HG03039 (cell line): ENCODE data around the gene CACNA2D2.

Experiments
- ATAC-seq: cut with Tn5 transposase; IDR thresholded peaks from one replicate; pipeline ENCODE4 v1.9.1; 2021; ENCODE audit warnings: mild to moderate bottlenecking, moderate library complexity; ENCODE audit not compliant: unreplicated experiment

The CACNA2D2 gene

GRCh38 chr3:50503504-50504342 is at the start of gene CACNA2D2:
CACNA2D2 (minus strand) TSS chr3:50503634; CDS start chr3:50503423, 211 bp downstream.
- ATAC-seq, result no peak

GRCh38 chr3:50552598-50552997 is 49.2 kb upstream of the CACNA2D2 start:
- no peak for ATAC-seq

- no peak for ATAC-seq
Observed at GRCh38 chr3:50551681-50552435, 48.4 kb upstream of the CACNA2D2 start.

- no peak for ATAC-seq
Observed at GRCh38 chr3:50551054-50551659, 47.7 kb upstream of the CACNA2D2 start.

GRCh38 chr3:50550079-50550736 is 46.8 kb upstream of the CACNA2D2 start:
- ATAC-seq, result no peak

GRCh38 chr3:50549226-50549625 is 45.8 kb upstream of the CACNA2D2 start:
- no peak for ATAC-seq

- no peak for ATAC-seq
Observed at GRCh38 chr3:50545781-50546180, 42.3 kb upstream of the CACNA2D2 start.

- no peak for ATAC-seq
Observed at GRCh38 chr3:50542177-50543034, 39.0 kb upstream of the CACNA2D2 start.

GRCh38 chr3:50539356-50540286 is 36.2 kb upstream of the CACNA2D2 start:
- no peak for ATAC-seq

- no peak for ATAC-seq
Observed at GRCh38 chr3:50537421-50538129, 34.1 kb upstream of the CACNA2D2 start.

GRCh38 chr3:50536471-50537180 is 33.2 kb upstream of the CACNA2D2 start:
- ATAC-seq, result no peak

- no peak for ATAC-seq
Observed at GRCh38 chr3:50534681-50535330, 31.4 kb upstream of the CACNA2D2 start.

GRCh38 chr3:50533807-50534461 is 30.5 kb upstream of the CACNA2D2 start:
- ATAC-seq, result no peak

GRCh38 chr3:50533316-50533715 is 29.9 kb upstream of the CACNA2D2 start:
- ATAC-seq, result no peak

- no peak for ATAC-seq
Observed at GRCh38 chr3:50532062-50532705, 28.8 kb upstream of the CACNA2D2 start.

GRCh38 chr3:50531201-50531600 is 27.8 kb upstream of the CACNA2D2 start:
- ATAC-seq, result no peak
